K562 (cell line): ENCODE results near the gene ADGRL3. TPM values are rescaled to one million over a fixed set of nuclear protein-coding genes. Genes with fewer than 3 reads are reported as not detected.

Source experiments
- ATAC-seq: fragments of 200-7000 bp; cut with Tn5 transposase; 3 replicates; pipeline ENCODE4 v1.9.1; 2020; ENCODE audit warnings: moderate library complexity
- BruUV-seq: library from RNA; stranded (reverse); fragments of 400-500 nt; replicated peaks from 2 replicates; lab custom pipeline; 2021; lab: Mats Ljungman, UMichigan
- CTCF ChIA-PET: fragments of 300-600 bp; formaldehyde crosslinking; extraction: SDS; loops from one replicate; lab custom pipeline; 2021; ENCODE audit warnings: low intra/inter-chr PET ratio; lab: Yijun Ruan, JAX
- POLR2A ChIA-PET: fragments of 300-600, 350-650 bp; sonication (Branson Sonifier 250); formaldehyde crosslinking; extraction: SDS; loops from one replicate; lab custom pipeline; 2021; ENCODE audit warnings: antibody characterized with exemption, inconsistent platforms; lab: Yijun Ruan, JAX
- DNase-seq, 4 experiments: peaks; one replicate each; pipeline versions ENCODE4 v3.0.0 to v3.0.0-alpha.2; 2011 to 2018; ENCODE audit warnings: low spot score in 3 of 4, mixed read lengths in 3 of 4; ENCODE audit errors: extremely low read depth in 1 of 4
- FAIRE-seq: peaks from 2 replicates; lab custom pipeline; 2011; peaks lifted over from hg19 to GRCh38; lab: Jason Lieb, UNC
- H2AFZ ChIP-seq: 2 replicates; pipeline ENCODE4 v1.6.0; 2011; ENCODE audit warnings: low read depth, low read length, control low read depth, inconsistent platforms
- H3K27ac ChIP-seq: fragments of 200-600 bp; 3 replicates; pipeline ENCODE4 v1.8.0; 2011; ENCODE audit warnings: low read depth, mild to moderate bottlenecking, control low read depth, inconsistent platforms, low read length, moderate library complexity, mixed read lengths; ENCODE audit errors: extremely low read depth
- H3K27me3 ChIP-seq, 2 experiments: fragments of 300-600 bp in 1 of 2; 2 replicates in 1 of 2; 3 replicates in 1 of 2; pipeline versions ENCODE4 v1.6.0 to v1.8.0; 2011; ENCODE audit warnings: inconsistent platforms in 2 of 2, low read length in 2 of 2, mild to moderate bottlenecking in 1 of 2, mixed read lengths in 1 of 2, moderate library complexity in 1 of 2; ENCODE audit not compliant: control insufficient read depth in 2 of 2, insufficient read depth in 2 of 2
- H3K36me3 ChIP-seq: fragments of 300-600 bp; 3 replicates; pipeline ENCODE4 v1.8.0; 2011; ENCODE audit warnings: mild to moderate bottlenecking, low read length, inconsistent platforms; ENCODE audit not compliant: control insufficient read depth, insufficient read depth
- H3K4me1 ChIP-seq, 2 experiments: fragments of 200-600 bp in 1 of 2; replicated peaks in 1 of 2; 2 replicates in 1 of 2; 3 replicates in 1 of 2; pipeline versions ENCODE4 v1.5.1 to v1.8.0; 2011; ENCODE audit warnings: inconsistent platforms in 2 of 2, low read length in 2 of 2, mild to moderate bottlenecking in 1 of 2, mixed read lengths in 1 of 2, moderate library complexity in 1 of 2; ENCODE audit not compliant: control insufficient read depth in 2 of 2, insufficient read depth in 2 of 2
- H3K4me2 ChIP-seq: 2 replicates; pipeline ENCODE4 v1.6.1; 2011; ENCODE audit warnings: low read length, control low read depth, inconsistent platforms, mixed read lengths; ENCODE audit not compliant: insufficient read depth
- H3K4me3 ChIP-seq: fragments of 200-600 bp; sonication (generic), shearing (Covaris generic); 2 replicates; pipeline ENCODE4 v1.5.1; 2016; ENCODE audit warnings: control low read depth, inconsistent platforms
- H3K79me2 ChIP-seq: fragments of 200-600 bp; 3 replicates; pipeline ENCODE4 v1.8.0; 2011; ENCODE audit warnings: low read length, inconsistent platforms; ENCODE audit not compliant: control insufficient read depth, insufficient read depth
- H3K9ac ChIP-seq, 2 experiments: 2 replicates each; pipeline versions ENCODE4 v1.6.0 to v1.6.1; 2011; ENCODE audit warnings: low read depth in 2 of 2, low read length in 2 of 2, control low read depth in 1 of 2, inconsistent platforms in 1 of 2, mild to moderate bottlenecking in 1 of 2, mixed read lengths in 1 of 2; ENCODE audit not compliant: insufficient read depth in 1 of 2
- H3K9me1 ChIP-seq: one replicate; pipeline ENCODE4 v1.6.0; 2011; ENCODE audit warnings: inconsistent platforms, mild to moderate bottlenecking, low read length, moderate library complexity; ENCODE audit not compliant: control insufficient read depth, insufficient read depth
- H3K9me3 ChIP-seq: replicated peaks from 2 replicates; pipeline ENCODE4 v1.5.1; 2011; ENCODE audit warnings: low read depth, low read length, inconsistent platforms; ENCODE audit not compliant: control insufficient read depth, insufficient read depth
- H4K20me1 ChIP-seq: replicated peaks from 2 replicates; pipeline ENCODE4 v1.6.1; 2011; ENCODE audit warnings: low read length, inconsistent platforms, mixed read lengths; ENCODE audit not compliant: control insufficient read depth, insufficient read depth
- ATF3 ChIP-seq, 2 experiments: fragments of 450-650 bp in 1 of 2; sonication (generic) in 1 of 2; formaldehyde crosslinking in 1 of 2; IDR thresholded peaks in 1 of 2; conservative IDR thresholded peaks in 1 of 2; 2 replicates each; pipeline versions ENCODE4 v1.6.1 to v1.8.1; 2016 to 2023; ENCODE audit warnings: mild to moderate bottlenecking in 2 of 2, moderate library complexity in 2 of 2, inconsistent platforms in 1 of 2, missing genetic modification reagents in 1 of 2
- CCAR2 ChIP-seq: fragments of 200-400 bp; formaldehyde crosslinking; IDR thresholded peaks from 2 replicates; pipeline ENCODE4 v1.6.1; 2017; ENCODE audit warnings: mild to moderate bottlenecking, low read depth, low read length
- CEBPG ChIP-seq, 3 experiments: fragments of 200-800 bp in 1 of 3; sonication (Bioruptor generic) in 1 of 3; sonication (generic) in 1 of 3; formaldehyde crosslinking in 1 of 3; IDR thresholded peaks in 2 of 3; conservative IDR thresholded peaks in 1 of 3; 2 replicates each; pipeline versions ENCODE4 v1.6.1 to v1.8.0; 2016 to 2022; ENCODE audit warnings: missing compliant biosample characterization in 2 of 3, missing genetic modification characterization in 2 of 3, mild to moderate bottlenecking in 1 of 3, missing genetic modification reagents in 1 of 3
- CREB1 ChIP-seq, 2 experiments: sonication (generic) in 1 of 2; formaldehyde crosslinking in 1 of 2; IDR thresholded peaks; 2 replicates each; pipeline versions ENCODE4 v1.6.1 to v1.8.0; 2012 to 2022; ENCODE audit warnings: inconsistent platforms in 1 of 2, mild to moderate bottlenecking in 1 of 2, missing genetic modification reagents in 1 of 2, moderate library complexity in 1 of 2
- ESRRB ChIP-seq: fragments of 250-450 bp; sonication (Bioruptor Pico); IDR thresholded peaks from 2 replicates; pipeline ENCODE4 v1.5.0; 2020; ENCODE audit warnings: mild to moderate bottlenecking, moderate library complexity, borderline replicate concordance
- FOS ChIP-seq: IDR thresholded peaks from 3 replicates; pipeline ENCODE4 v1.6.1; 2011; ENCODE audit not compliant: insufficient read length; ENCODE audit errors: extremely low read depth
- ILF3 ChIP-seq: fragments of 450-650 bp; IDR thresholded peaks from 2 replicates; pipeline ENCODE4 v1.6.1; 2018; ENCODE audit warnings: antibody characterized with exemption, mild to moderate bottlenecking, moderate library complexity, borderline replicate concordance
- MCM7 ChIP-seq, 2 experiments: fragments of 450-650 bp; IDR thresholded peaks; 2 replicates each; pipeline ENCODE4 v1.6.1; 2016 to 2018
- NBN ChIP-seq: fragments of 450-650 bp; IDR thresholded peaks from 2 replicates; pipeline ENCODE4 v1.6.1; 2016; ENCODE audit warnings: low read depth, mild to moderate bottlenecking
- NFE2 ChIP-seq: IDR thresholded peaks from 2 replicates; pipeline ENCODE4 v1.6.1; 2014; ENCODE audit warnings: antibody characterized with exemption, low read depth
- PPARD ChIP-seq: fragments of 250-450 bp; sonication (Bioruptor Pico); IDR thresholded peaks from 2 replicates; pipeline ENCODE4 v1.8.0; 2022; ENCODE audit warnings: inconsistent platforms, mild to moderate bottlenecking, moderate library complexity
- RHOXF2B ChIP-seq: fragments of 250-450 bp; sonication (Bioruptor Pico); conservative IDR thresholded peaks from 2 replicates; pipeline ENCODE4 v1.5.1; 2021
- SMARCA4 ChIP-seq: fragments of 450-650 bp; IDR thresholded peaks from 2 replicates; pipeline ENCODE4 v1.6.1; 2016
- STAG1 ChIP-seq: sonication (generic); formaldehyde crosslinking; IDR thresholded peaks from 2 replicates; pipeline ENCODE4 v1.5.0; 2020; ENCODE audit warnings: missing genetic modification reagents, borderline replicate concordance
- TAF7 ChIP-seq: fragments of 450-650 bp; IDR thresholded peaks from 2 replicates; pipeline ENCODE4 v1.6.1; 2016; ENCODE audit warnings: missing genetic modification characterization, missing compliant biosample characterization
- ZNF445 ChIP-seq: fragments of 250-450 bp; sonication (Bioruptor Pico); IDR thresholded peaks from 2 replicates; pipeline ENCODE4 v1.4.0; 2020; ENCODE audit warnings: low read depth, mild to moderate bottlenecking, moderate library complexity
- ZNF609 ChIP-seq: sonication (generic); formaldehyde crosslinking; IDR thresholded peaks from 2 replicates; pipeline ENCODE4 v1.8.1; 2023; ENCODE audit warnings: missing genetic modification reagents, mild to moderate bottlenecking, borderline replicate concordance
- ZNF695 ChIP-seq: fragments of 450-650 bp; formaldehyde crosslinking; IDR thresholded peaks from 2 replicates; pipeline ENCODE4 v1.4.0; 2020; ENCODE audit warnings: mild to moderate bottlenecking, moderate library complexity
- WGBS: fragments of 100-300 bp; shearing (Covaris generic); methylation state at CpG from one replicate; pipeline ENCODE4 v1.1.6; 2016; ENCODE audit warnings: low coverage, mixed read lengths; ENCODE audit not compliant: insufficient coverage; ENCODE audit errors: missing lambda C conversion rate; 5-methylcytosine and 5-hydroxymethylcytosine counted together
- in situ Hi-C: fragments of 300-500 bp; cut with MboI; formaldehyde crosslinking; loops from 4 replicates; pipeline ENCODE4 v1.15.0; 2018; ENCODE audit warnings: inconsistent platforms, mixed read lengths
- intact Hi-C: fragments of 100-400 bp; cut with micrococcal nuclease; formaldehyde crosslinking; loops from 2 replicates; pipeline ENCODE4 v1.14.2; 2022
- polyA plus RNA-seq, 8 experiments: library from polyadenylated mRNA; depleted of rRNA in 4 of 8; stranded (reverse) in 5 of 8; unstranded in 3 of 8; fragments of >200 nt; fragmentation: Nextera tagmentation in 2 of 8; fragmentation: Illumina TruSeq in 1 of 8; extraction: Ambion mirVana in 2 of 8; extraction: Trizol in 1 of 8; gene quantifications; 2 replicates each; pipeline versions ENCODE4 v1.2.1 to v1.2.3, GENCODE V29; 2011 to 2014; ENCODE audit warnings: inconsistent platforms in 1 of 8, missing spikeins in 1 of 8
- total RNA-seq, 7 experiments: library from RNA; depleted of rRNA in 6 of 7; stranded (reverse); fragments of >200 nt in 6 of 7; fragmentation: Illumina TruSeq in 2 of 7; extraction: Trizol in 2 of 7; gene quantifications; 2 replicates each; pipeline versions ENCODE4 v1.2.1 to v1.2.3, GENCODE V29; 2011 to 2021; ENCODE audit warnings: low replicate concordance in 1 of 7

The ADGRL3 gene
- total and polyA plus RNA-seq, 9 of the 15 experiments (the other 6 are each of a cell fraction or from before 2014, with no cell fraction given), result 0.03 to 0.14 (median 0.04) TPM; not detected in 2

DNA sequence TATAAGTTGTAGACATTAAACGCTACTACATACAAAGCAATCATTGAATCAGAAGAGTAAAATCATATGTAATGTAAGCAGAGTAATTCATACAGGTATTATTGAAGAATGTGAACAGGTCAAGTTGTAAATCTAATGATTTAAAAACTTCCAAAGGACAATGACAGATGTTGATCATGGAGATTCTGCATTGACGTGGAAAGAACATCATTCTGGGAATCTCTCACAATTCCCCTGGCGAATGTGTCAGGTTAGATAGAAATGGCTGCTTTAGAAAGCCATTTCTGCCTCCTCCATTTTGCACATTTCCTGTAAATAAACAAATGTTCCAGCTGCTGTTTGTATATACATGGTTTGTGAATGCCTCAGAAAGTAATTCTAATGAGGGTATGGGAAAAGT, 719.4 kb downstream of the ADGRL3 start:
- Histone ChIP-seq H3K4me1 (no peaks in the 10 kb centered on the region), H3K4me3 (no peak overlapping the region), H3K27me3 (no peaks in the 10 kb centered on the region), H3K27ac (no peak overlapping the region), H3K36me3 (no peaks in the 10 kb centered on the region), H3K4me2 (no peak overlapping the region), H4K20me1 (no peaks in the 10 kb centered on the region), H3K79me2 (no peaks in the 10 kb centered on the region), H2AFZ (no peak overlapping the region), H3K9me1 (no peaks in the 10 kb centered on the region), H3K9me3 (no peaks in the 10 kb centered on the region), H3K9ac (no peak overlapping the region)
- FAIRE-seq (no peak), ATAC-seq (no peak), DNase-seq (no peak)
- POLR2A ChIA-PET, result no interaction called here
- in situ Hi-C loops, result no loop called here
- intact Hi-C loops, result no loop called here
- no TSS peak for BruUV-seq
- WGBS, result 2% methylated on average over 3 of the region's 3 CpGs
- CTCF ChIA-PET, result no interaction called here
- TF ChIP-seq SMARCA4 (no peak), CEBPG (CRISPR knock-in tag; IDR thresholded peaks at IDR 0.05) (no peak), CEBPG (tag; conservative IDR thresholded peaks at IDR 0.05 in 1 of 2, IDR thresholded peaks at IDR 0.05 in 1 of 2) (no peak), CREB1 (IDR thresholded peaks at IDR 0.05) (no peak), CREB1 (CRISPR knock-in tag; IDR thresholded peaks at IDR 0.05) (no peak), RHOXF2B (no peak), ZNF695 (CRISPR knock-in tag) (no peak), ESRRB (CRISPR knock-in tag) (no peak), ATF3 (IDR thresholded peaks at IDR 0.05) (no peak), ATF3 (CRISPR knock-in tag; conservative IDR thresholded peaks at IDR 0.05) (no peak), NFE2 (no peak), CCAR2 (no peak), TAF7 (no peak), ZNF445 (CRISPR knock-in tag) (no peak), ILF3 (no peak), NBN (no peak), MCM7 (IDR thresholded peaks at IDR 0.05) (no peak), PPARD (no peak), FOS (no peak), ZNF609 (CRISPR knock-in tag) (no peak), STAG1 (CRISPR knock-in tag) (no peak)
